ENCODE results near the gene DUSP22.

The DUSP22 gene

DNA sequence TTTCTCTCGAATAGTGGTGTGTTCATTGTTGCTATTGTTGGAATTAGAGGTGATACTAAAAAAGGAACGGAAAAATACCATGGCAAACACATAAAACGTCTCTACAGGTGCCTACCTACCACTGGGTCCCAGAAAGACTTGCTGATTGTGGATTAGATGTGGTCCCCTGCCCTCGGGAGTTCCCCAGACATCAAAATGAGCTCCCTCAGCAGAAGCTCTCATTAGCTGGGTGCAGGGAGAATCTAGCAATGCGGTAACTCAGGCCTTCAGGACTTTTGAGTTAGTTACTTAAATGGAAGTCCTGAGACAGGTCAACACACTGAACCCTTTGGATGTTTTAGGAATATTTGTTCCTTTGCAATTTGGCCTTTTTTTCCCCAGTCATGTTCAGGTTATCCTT lies 105.3 kb downstream of the DUSP22 start:
- in situ Hi-C loops (cut with HindIII; ENCODE audit: low sequenced_read_pairs), result no loop called here
- no peak for TF ChIP-seq CTCF (IDR thresholded peaks at IDR 0.05; ENCODE audit: low read depth, low read length, missing control alignments)
- DNase-seq (ENCODE audit: low read depth), result no peak
- H3K4me3 ChIP-seq (ENCODE audit: low read depth, low read length), result no peak overlapping the region

DNA sequence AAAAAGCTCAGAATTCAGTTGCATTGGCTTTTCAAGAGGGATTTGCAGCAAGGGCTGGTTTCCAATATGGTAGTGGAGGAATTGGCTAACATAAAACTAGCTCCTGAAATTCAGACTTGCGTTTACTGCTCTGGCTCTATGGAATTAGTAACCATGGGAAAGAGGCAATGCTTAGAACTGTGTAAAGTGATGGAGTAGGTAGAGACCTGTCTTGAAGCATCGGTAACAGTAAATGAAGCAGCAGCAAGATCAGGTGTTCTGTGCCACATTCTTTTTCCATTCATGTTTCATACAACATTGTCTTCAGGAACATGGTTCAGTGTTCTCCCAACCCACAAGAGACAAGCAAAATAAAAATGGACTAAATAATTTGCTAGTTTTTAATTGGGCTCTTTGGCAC lies 105.8 kb downstream of the DUSP22 start:
- DNase-seq (ENCODE audit: low read depth), result no peak
- TF ChIP-seq CTCF (IDR thresholded peaks at IDR 0.05; ENCODE audit: low read depth, low read length, missing control alignments), result no peak
- H3K4me3 ChIP-seq (ENCODE audit: low read depth, low read length), result no peak overlapping the region
- in situ Hi-C loops (cut with HindIII; ENCODE audit: low sequenced_read_pairs), result no loop called here

DNA sequence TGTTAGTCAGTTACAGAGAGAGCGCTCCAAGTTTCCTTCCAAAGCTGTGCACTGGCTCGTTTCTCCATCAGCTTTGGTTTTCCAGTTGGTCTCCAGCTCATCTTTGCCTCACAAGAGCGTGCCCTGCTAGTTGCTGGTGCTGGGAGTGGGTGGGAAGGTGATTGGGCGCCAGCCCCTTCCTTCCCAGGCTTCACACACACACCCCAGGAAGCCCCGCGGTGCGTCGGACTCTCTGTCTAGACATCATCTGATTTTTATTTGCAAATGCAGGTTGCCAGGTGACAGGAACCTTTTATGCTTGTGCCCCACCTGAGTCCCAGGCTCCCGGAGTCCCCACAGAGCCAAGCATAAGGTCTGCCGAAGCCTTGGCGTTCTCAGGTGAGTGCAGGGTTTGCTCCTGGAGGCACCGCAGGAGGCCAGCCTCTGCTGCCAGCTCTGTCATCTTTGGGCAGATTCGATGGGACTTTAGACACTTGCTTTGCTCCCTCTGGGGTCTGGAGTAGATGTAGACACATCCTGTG lies 106.3 kb downstream of the DUSP22 start:
- in situ Hi-C loops (cut with HindIII; ENCODE audit: low sequenced_read_pairs), result no loop called here
- no peak for TF ChIP-seq CTCF (IDR thresholded peaks at IDR 0.05; ENCODE audit: low read depth, low read length, missing control alignments)
- DNase-seq (ENCODE audit: low read depth), result no peak
- no peak overlapping the region for H3K4me3 ChIP-seq (ENCODE audit: low read depth, low read length)

GRCh38 chr6:399785-400534 lies 107.7 kb downstream of the DUSP22 start:
- no peak for DNase-seq (ENCODE audit: low read depth)
- TF ChIP-seq CTCF (IDR thresholded peaks at IDR 0.05; ENCODE audit: low read depth, low read length, missing control alignments), result no peak
- no peak overlapping the region for H3K4me3 ChIP-seq (ENCODE audit: low read depth, low read length)
- in situ Hi-C loops (cut with HindIII; ENCODE audit: low sequenced_read_pairs), result no loop called here

GRCh38 chr6:400815-401214 lies 108.5 kb downstream of the DUSP22 start:
- TF ChIP-seq CTCF (IDR thresholded peaks at IDR 0.05; ENCODE audit: low read depth, low read length, missing control alignments), result no peak
- DNase-seq (ENCODE audit: low read depth), result no peak
- no peak overlapping the region for H3K4me3 ChIP-seq (ENCODE audit: low read depth, low read length)
- in situ Hi-C loops (cut with HindIII; ENCODE audit: low sequenced_read_pairs), result no loop called here
